Upper lobe of left lung (tissue), 6 donors: Measurements from ENCODE around the gene PRKG1. TPM values are rescaled to one million over a fixed set of nuclear protein-coding genes. Genes with fewer than 3 reads are reported as not detected.

Source experiments
- ATAC-seq, 2 donors: fragments of 200-7000 bp; cut with Tn5 transposase; one replicate each; pipeline ENCODE4 v1.9.1; 2022; ENCODE audit warnings: mild to moderate bottlenecking in 2 of 2, moderate library complexity in 2 of 2; ENCODE audit not compliant: low FRiP score in 2 of 2
- DNase-seq, 2 donors: peaks; one replicate each; pipeline ENCODE4 v3.0.0-alpha.2; 2019 to 2020
- H3K27ac ChIP-seq, 4 donors: fragments of 200-600 bp; sonication (generic); one replicate each; pipeline ENCODE4 v1.5.1; 2016 to 2019
- H3K27me3 ChIP-seq, 4 donors: fragments of 200-600 bp; sonication (generic); one replicate each; pipeline ENCODE4 v1.5.1; 2017 to 2019
- H3K36me3 ChIP-seq, 4 donors: fragments of 200-600 bp; sonication (generic); one replicate each; pipeline ENCODE4 v1.5.1; 2016 to 2019
- H3K4me1 ChIP-seq, 4 donors: fragments of 200-600 bp; sonication (generic); one replicate each; pipeline ENCODE4 v1.5.1; 2018 to 2019
- H3K4me3 ChIP-seq, 4 donors: fragments of 200-600 bp; sonication (generic); one replicate each; pipeline ENCODE4 v1.5.1; 2017 to 2019; ENCODE audit warnings: mild to moderate bottlenecking in 2 of 4, moderate library complexity in 1 of 4
- H3K9me3 ChIP-seq, 4 donors: fragments of 200-600 bp; sonication (generic); one replicate each; pipeline ENCODE4 v1.5.1; 2018 to 2019
- EP300 ChIP-seq, 4 donors: sonication (generic); formaldehyde crosslinking; IDR thresholded peaks; one replicate each; pipeline ENCODE4 v1.5.1; 2017; ENCODE audit warnings: antibody characterized with exemption in 4 of 4, control low read depth in 2 of 4
- POLR2A ChIP-seq, 4 donors: fragments of 450-650 bp; IDR thresholded peaks; one replicate each; pipeline ENCODE4 v1.5.1; 2016 to 2017; ENCODE audit warnings: antibody characterized with exemption in 4 of 4, mild to moderate bottlenecking in 2 of 4
- POLR2AphosphoS5 ChIP-seq, 2 donors: sonication (generic); formaldehyde crosslinking; IDR thresholded peaks; one replicate each; pipeline ENCODE4 v1.5.1; 2017; ENCODE audit warnings: antibody characterized with exemption in 2 of 2
- WGBS, 2 donors: methylation state at CpG; one replicate each; pipeline ENCODE4 v1.1.5; 2017 to 2018; 5-methylcytosine and 5-hydroxymethylcytosine counted together
- total RNA-seq, 6 donors: library from RNA; depleted of rRNA in 4 of 6; stranded (reverse); fragments of >200 nt in 4 of 6; gene quantifications; one replicate each; pipeline versions ENCODE4 v1.1.0 to v1.2.1, GENCODE V29; 2016 to 2021
- TF ChIP-seq, protein P1 (sequence below), 6 experiments: fragments of 450-650 bp in 4 of 6; fragments of 200-600 bp in 2 of 6; sonication (generic) in 2 of 6; IDR thresholded peaks; one replicate each; pipeline ENCODE4 v1.5.1; 2016 to 2019; ENCODE audit warnings: antibody characterized with exemption in 6 of 6
- donor health status: DM: no; HTN: no; CAD: no; lungs with moderate emphysema.
- donor health status: DM: no; HTN: yes; CAD: no; lungs with severe emphysema.

PRKG1 gene
- total RNA-seq, 6 donors from 2014 or later: 12.9 to 43.0 (median 25.0) TPM

DNA sequence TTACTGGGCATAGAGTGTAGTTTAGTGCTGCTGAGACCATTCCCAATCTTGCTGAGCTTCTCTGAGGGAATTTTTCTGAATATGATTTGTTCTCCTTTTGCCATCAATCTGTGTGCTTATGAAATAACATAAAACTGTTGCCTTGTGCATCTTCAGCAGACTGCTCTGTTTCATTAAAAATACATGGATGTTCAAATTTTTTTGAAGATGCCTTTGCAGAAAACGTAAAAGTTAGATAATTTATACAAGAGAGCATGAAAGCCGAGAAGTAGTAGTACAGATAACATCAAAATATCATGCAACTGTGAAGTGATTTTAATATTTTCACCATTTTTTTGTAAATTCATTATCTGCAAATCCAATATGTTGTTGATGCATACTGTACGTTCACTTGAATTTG is 799.8 kb downstream of the PRKG1 start:
- H3K27me3 ChIP-seq: no peaks in the 10 kb centered on the region
- WGBS, 2 donors: 93% methylated on average over 3 of the region's 3 CpGs
- no peaks in the 10 kb centered on the region for H3K9me3 ChIP-seq
- H3K36me3 ChIP-seq: no peaks in the 10 kb centered on the region
- no peak for DNase-seq
- no peak overlapping the region for H3K4me3 ChIP-seq
- H3K27ac ChIP-seq: no peak overlapping the region
- TF ChIP-seq POLR2A (IDR thresholded peaks at IDR 0.05): no peak
- TF ChIP-seq POLR2AphosphoS5 (IDR thresholded peaks at IDR 0.05): no peak
- TF ChIP-seq, protein P1, sequence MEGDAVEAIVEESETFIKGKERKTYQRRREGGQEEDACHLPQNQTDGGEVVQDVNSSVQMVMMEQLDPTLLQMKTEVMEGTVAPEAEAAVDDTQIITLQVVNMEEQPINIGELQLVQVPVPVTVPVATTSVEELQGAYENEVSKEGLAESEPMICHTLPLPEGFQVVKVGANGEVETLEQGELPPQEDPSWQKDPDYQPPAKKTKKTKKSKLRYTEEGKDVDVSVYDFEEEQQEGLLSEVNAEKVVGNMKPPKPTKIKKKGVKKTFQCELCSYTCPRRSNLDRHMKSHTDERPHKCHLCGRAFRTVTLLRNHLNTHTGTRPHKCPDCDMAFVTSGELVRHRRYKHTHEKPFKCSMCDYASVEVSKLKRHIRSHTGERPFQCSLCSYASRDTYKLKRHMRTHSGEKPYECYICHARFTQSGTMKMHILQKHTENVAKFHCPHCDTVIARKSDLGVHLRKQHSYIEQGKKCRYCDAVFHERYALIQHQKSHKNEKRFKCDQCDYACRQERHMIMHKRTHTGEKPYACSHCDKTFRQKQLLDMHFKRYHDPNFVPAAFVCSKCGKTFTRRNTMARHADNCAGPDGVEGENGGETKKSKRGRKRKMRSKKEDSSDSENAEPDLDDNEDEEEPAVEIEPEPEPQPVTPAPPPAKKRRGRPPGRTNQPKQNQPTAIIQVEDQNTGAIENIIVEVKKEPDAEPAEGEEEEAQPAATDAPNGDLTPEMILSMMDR (IDR thresholded peaks at IDR 0.05): no peak
- TF ChIP-seq EP300 (IDR thresholded peaks at IDR 0.05): no peak
- ATAC-seq: no peak
- peaks cover 0 to 7% (median 4%) of the 10 kb centered on the region in 4 donors for H3K4me1 ChIP-seq

DNA sequence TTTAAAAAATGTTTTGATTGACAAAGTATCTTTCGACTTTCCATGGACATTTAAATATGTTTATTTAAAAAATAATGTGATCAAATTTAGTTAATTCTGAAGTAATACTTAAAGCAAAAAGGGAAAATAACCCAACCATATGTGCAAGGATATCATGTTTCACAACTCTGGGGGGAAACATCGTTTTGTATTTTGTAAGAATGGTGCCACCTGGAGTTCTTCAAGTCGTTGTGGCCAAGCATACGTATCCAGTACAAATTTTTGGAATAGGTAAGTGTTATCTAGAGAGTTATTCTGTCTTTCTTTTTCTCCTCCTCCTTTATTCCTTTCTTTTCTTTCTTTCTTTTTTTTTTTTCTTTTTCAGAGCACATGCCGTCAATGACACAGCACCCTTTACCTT is 801.3 kb downstream of the PRKG1 start:
- Histone ChIP-seq H3K27ac (no peak overlapping the region), H3K27me3 (no peaks in the 10 kb centered on the region), H3K4me1 (peaks cover 0 to 9% (median 6%) of the 10 kb centered on the region in 4 donors), H3K4me3 (no peak overlapping the region), H3K36me3 (no peaks in the 10 kb centered on the region), H3K9me3 (no peaks in the 10 kb centered on the region)
- ATAC-seq (no peak), DNase-seq (no peak)
- no peak for TF ChIP-seq POLR2A (IDR thresholded peaks at IDR 0.05)
- TF ChIP-seq EP300 (IDR thresholded peaks at IDR 0.05): no peak
- TF ChIP-seq POLR2AphosphoS5 (IDR thresholded peaks at IDR 0.05): no peak
- WGBS, 2 donors: 68 to 70% methylated on average over 5 of the region's 5 CpGs

DNA sequence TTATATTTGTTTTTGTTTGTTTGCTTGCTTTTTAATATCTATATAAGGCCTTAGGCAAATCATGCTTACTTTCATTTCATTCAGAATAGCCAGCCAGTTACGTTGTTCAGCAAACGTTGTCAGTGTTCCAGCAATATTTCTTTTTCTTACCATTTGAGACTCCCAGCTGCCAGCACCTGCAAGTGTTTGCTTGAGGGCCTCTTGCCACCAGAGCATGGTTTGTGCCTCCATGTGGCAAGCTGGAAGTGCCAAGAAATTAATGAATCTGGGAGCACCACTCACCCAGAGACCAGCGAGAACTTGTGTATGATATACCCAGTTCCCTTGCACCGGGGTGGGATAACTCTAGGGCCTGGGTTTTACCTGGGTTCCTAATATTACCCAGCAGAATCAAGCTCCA is 802.2 kb downstream of the PRKG1 start:
- no peak for ATAC-seq
- 59 to 76% methylated on average over 4 of the region's 4 CpGs for WGBS, 2 donors
- TF ChIP-seq EP300 (IDR thresholded peaks at IDR 0.05) (no peak), POLR2AphosphoS5 (IDR thresholded peaks at IDR 0.05) (no peak), POLR2A (IDR thresholded peaks at IDR 0.05) (no peak)
- TF ChIP-seq, protein P1 (IDR thresholded peaks at IDR 0.05): no peak

DNA sequence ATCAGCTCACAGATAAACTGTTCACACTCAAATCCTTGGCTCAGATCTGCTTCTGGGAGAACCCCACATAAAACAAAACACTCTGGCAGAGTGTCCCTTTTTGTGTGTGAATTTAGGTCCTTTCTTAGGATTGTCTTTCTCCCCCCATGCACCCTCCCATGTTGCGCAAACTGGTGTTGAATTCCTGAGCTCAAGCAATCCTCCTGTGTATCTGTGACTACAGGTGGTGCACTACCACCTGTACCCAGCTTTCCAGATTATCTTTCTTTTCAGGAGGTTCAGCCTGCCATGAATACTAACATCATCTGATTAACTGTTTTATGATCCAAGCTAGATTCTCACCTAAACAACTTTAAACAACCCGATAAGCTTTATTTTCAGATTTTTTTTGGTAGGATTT is 802.7 kb downstream of the PRKG1 start:
- Histone ChIP-seq H3K4me3 (no peak overlapping the region), H3K27ac (no peak overlapping the region), H3K27me3 (no peaks in the 10 kb centered on the region), H3K36me3 (no peaks in the 10 kb centered on the region), H3K4me1 (peaks cover 0 to 9% (median 6%) of the 10 kb centered on the region in 4 donors), H3K9me3 (no peaks in the 10 kb centered on the region)
- DNase-seq (no peak), ATAC-seq (no peak)
- WGBS, 2 donors: 81 to 90% methylated on average over 2 of the region's 2 CpGs
- TF ChIP-seq EP300 (IDR thresholded peaks at IDR 0.05): no peak
- TF ChIP-seq, protein P1 (IDR thresholded peaks at IDR 0.05): no peak
- TF ChIP-seq POLR2AphosphoS5 (IDR thresholded peaks at IDR 0.05): no peak
- TF ChIP-seq POLR2A (IDR thresholded peaks at IDR 0.05): no peak

More for the DNA sequence above, 802.2 kb downstream of the PRKG1 start:
- Histone ChIP-seq H3K36me3 (no peaks in the 10 kb centered on the region), H3K27ac (no peak overlapping the region), H3K9me3 (no peaks in the 10 kb centered on the region), H3K4me3 (no peak overlapping the region), H3K4me1 (peaks cover 0 to 9% (median 6%) of the 10 kb centered on the region in 4 donors), H3K27me3 (no peaks in the 10 kb centered on the region)
- DNase-seq: no peak

DNA sequence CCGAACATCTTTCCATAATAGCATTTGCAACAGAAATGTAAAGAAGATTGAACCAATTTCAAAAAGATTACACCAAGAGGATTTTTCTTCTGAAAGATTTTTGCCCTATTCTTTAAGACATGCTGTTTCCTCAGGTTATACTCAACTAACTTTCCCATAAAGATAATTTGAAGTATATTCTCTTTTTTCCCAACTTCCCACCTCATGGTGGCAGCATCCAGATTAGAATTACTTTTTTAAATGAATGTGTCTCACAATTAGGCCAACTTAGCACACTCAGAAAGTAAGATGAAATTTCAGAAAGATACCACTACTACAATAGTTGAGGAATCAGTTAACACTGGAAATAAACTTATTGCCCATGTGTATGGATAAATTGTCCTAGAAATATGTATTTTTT is 803.3 kb downstream of the PRKG1 start:
- Histone ChIP-seq H3K4me1 (peaks cover 0 to 9% (median 6%) of the 10 kb centered on the region in 4 donors), H3K9me3 (no peaks in the 10 kb centered on the region), H3K27me3 (no peaks in the 10 kb centered on the region), H3K27ac (no peak overlapping the region), H3K36me3 (no peaks in the 10 kb centered on the region), H3K4me3 (no peak overlapping the region)
- ATAC-seq (no peak), DNase-seq (no peak)
- 81 to 89% methylated on average over 1 of the region's 1 CpG for WGBS, 2 donors
- TF ChIP-seq, protein P1 (IDR thresholded peaks at IDR 0.05): no peak
- TF ChIP-seq EP300 (IDR thresholded peaks at IDR 0.05) (no peak), POLR2A (IDR thresholded peaks at IDR 0.05) (no peak)
